Activated T-cell treated with anti-CD3 and anti-CD28 coated beads for 1 hour (primary cell): ENCODE measurements around the gene NEGR1.

Experiments
- DNase-seq: peaks from one replicate; pipeline ENCODE4 v3.0.0-alpha.2; 2020; ENCODE audit warnings: low read depth

Gene NEGR1

GRCh38 chr1:72230746-72231145 is 51.6 kb downstream of the NEGR1 start:
- no peak for DNase-seq

GRCh38 chr1:72229893-72230292 is 52.4 kb downstream of the NEGR1 start:
- DNase-seq, result no peak

GRCh38 chr1:72227667-72228066 is 54.7 kb downstream of the NEGR1 start:
- DNase-seq, result no peak

DNA sequence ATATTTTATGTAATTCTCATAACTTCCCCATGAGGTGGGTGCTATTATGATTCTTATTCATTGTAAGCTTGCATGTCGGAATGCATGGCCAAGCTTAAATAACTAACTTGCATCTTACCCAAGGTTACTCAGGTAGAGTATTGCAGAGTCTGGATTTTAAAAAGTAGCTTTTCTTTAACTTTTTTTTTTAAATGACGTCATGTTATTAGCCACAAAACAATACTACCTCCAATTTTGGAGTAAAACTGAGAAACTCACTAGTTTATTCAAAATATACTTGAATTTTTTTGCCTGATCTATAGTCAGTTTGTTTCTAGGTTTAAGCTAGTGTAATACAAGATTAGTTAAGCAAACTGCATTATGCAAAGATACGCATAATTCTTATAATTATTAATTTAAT is 57.8 kb downstream of the NEGR1 start:
- DNase-seq, result no peak

DNA sequence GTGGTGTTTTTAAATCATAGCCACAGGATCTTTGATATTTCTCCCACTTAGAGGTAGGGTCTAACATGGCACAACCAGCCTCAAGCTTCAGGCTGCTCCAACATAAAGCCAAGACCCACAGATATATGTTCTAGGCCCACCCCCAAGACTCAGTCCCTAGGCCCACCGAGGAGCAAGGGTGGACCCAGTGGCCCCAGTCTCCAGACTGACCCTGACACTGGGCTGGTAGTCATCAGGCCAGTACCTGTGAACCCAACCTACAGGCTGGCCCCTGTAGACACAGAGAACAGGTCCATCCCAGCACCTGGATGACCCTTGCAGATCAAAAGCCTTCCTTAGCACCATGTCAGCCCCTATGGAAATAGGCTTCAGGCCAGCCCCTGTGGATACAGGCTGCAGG is 60.5 kb downstream of the NEGR1 start:
- DNase-seq, result no peak

DNA sequence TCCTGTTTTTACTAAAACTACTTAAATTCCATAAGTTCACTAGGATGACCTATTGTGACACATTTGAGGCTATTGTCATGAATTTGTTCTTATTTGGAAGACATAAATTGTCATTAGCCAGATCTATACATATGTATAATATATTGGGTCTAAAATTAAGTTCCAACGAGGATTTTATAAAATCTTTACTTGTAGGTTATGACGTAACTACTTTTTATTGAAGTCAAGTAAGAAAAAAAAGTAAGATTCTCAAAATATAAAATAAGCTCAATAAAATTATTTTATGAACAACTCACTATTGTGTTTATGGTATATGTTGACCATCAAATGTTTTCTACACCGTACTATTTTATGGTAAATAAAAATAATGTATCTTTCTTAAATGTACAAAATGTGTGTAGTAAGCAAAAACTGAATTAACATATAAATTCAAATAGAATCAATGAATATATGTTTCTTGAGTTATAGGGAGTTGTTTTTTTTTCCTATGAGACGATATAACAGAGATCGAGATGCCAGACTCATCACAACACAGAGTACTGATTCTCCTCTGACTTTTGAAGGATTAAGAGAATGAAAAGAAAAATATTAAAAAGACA is 64.1 kb downstream of the NEGR1 start:
- no peak for DNase-seq

DNA sequence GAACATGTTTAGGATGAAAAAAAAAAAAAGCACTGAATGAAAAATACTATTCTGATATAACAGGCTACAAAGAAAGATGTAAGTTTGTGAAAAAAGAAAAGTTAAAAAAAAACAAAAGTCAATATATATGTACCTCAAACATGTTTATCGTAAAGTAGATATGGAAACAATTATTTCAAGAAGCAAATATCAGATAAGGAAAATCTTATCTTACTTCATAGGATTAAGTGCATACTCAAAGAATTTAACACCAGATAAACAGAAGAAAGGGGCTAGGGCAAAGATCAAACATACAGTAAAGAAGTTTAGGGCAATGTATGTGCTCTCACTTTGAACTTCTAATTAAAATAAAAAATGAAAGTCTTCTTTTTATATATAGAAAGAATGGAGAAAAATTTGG is 75.3 kb downstream of the NEGR1 start:
- DNase-seq, result no peak

DNA sequence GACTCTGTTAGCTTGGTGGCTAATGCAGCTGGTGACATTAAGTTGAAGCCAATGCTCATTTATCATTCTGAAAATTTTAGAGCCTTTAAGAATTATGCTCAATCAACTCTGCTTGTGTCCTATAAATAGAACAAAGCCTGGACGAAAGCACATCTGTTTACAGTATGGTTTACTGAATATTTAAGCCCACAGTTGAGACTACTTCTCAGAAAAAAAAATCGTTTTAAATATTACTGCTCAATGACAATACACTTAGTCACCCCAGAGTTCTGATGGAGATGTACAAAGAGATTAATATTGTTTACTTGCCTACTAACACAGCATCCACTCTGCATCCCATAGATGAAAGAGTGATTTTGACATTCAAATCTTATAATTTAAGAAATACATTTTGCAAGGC is 79.6 kb downstream of the NEGR1 start:
- no peak for DNase-seq

GRCh38 chr1:72197786-72198185 is 84.6 kb downstream of the NEGR1 start:
- no peak for DNase-seq

DNA sequence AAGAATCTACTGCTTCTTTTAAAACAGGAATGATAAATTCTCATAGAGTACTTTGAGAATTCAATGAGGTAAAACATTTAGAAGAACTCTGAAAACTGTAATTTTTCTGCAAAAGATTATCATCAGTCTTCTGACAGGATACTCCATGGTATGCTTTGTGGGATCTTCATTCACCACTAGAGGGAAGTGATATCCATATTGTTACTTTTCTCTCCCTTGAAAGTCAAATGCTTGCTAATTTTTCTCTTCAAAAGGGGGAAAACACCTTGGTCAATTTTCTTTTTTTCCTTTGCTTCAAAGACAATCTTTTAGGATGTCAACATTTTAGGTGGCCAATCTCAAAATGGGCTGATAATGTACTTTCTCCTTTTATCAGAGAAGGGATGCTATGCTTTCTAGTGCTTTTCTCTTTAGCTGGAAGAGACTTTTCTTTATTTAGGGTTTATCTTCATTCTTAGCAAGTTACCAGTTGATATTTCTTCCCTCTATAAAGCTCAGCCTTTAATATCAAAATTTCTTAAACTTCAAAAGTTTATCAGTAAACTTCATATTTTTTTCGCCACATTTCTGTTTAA is 95.5 kb downstream of the NEGR1 start:
- no peak for DNase-seq

DNA sequence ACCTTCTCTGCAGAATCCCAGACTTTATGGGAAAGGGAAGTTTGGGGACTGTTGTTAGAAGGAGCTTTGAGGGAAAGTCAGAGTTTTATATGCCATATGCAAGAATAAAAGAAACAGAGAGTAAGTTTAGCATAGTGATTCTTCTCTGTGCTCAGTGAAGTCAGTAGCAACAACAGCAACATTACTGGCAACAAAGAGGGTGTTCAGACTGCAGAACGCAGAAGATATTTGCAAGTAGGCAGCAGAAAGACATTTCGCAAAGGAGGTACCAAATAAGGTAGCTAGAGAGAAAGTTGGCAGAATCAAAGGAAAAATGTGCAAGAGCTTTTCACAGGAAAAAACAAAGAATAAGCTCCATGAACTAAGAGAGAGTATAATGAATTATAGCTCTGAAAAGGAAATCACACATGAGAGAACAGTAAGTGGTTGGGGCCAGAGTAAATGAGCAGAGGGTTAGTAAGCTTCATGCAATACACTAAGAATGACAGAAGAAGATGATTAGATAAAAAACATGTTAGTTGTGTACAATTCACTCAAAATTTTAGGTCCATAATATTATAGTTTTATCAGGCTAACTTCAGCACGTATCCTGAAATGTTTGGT is 98.1 kb downstream of the NEGR1 start:
- no peak for DNase-seq

GRCh38 chr1:72182859-72183258 is 99.5 kb downstream of the NEGR1 start:
- DNase-seq, result no peak

DNA sequence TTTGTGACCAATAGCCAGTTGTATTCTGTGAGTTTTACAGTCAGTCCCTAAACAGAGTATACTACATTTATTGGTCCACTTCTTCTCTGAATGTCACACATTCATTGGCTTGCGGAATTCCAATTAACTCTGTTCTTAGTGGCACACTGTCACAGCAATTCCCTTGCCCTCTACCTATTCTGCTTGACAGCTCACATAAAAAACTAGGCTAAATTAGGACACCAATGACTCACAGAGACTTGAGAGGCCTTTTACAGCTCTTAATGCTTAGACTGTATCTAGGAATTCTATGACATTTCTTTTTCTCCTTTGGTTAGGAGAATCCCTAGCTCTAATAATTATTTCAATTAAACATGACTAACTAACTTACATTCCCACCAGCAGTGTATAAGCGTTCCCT is 104.1 kb downstream of the NEGR1 start:
- DNase-seq, result no peak

DNA sequence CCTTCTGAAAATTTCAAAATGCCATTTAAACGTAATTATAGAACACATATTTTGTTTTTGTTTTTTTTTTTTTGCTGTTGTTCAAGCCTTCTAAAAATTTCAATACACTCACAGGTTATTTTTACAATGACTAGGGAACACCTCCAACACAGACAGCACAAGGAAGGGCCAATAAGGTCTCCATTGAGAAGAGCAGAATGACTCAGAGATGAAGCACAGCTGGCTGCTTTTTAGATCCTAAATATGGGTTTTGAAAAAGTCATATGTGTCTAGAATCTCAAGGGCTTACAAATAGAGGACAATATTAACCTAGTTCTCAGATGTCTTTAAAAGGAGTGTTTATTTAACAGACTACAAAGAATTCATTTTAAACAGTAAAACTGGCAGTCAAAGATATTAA is 104.6 kb downstream of the NEGR1 start:
- DNase-seq, result no peak

DNA sequence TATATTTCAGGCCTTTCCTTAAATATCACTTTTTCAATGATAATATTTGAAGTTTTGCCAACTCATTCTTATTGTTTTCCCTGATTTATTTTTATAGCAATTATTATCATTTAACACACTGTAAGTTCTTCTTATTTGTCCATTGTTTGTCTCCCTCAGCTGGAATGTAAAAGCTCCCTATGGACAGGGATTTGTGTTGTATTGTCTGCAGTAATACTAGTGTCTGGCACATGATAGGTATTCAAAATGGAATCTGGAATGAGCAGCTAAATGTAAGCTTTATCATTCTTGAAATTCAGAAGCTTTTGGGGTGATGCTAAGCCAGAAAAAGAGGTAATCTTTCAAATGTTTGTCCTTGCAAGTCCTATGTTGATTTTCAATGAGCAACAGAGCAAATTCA is 112.1 kb downstream of the NEGR1 start:
- DNase-seq, result no peak

- DNase-seq, result no peak
Measured at GRCh38 chr1:72166426-72166825, 115.9 kb downstream of the NEGR1 start.

- no peak for DNase-seq
Measured at GRCh38 chr1:72150508-72150907, 131.8 kb downstream of the NEGR1 start.

GRCh38 chr1:72141875-72142274 is 140.5 kb downstream of the NEGR1 start:
- no peak for DNase-seq

GRCh38 chr1:72140222-72140621 is 142.1 kb downstream of the NEGR1 start:
- no peak for DNase-seq

GRCh38 chr1:72137656-72138055 is 144.7 kb downstream of the NEGR1 start:
- DNase-seq, result no peak

- DNase-seq, result no peak
Measured at GRCh38 chr1:72129869-72130268, 152.5 kb downstream of the NEGR1 start.

- DNase-seq, result no peak
Measured at GRCh38 chr1:72122099-72122880, 160.0 kb downstream of the NEGR1 start.

GRCh38 chr1:72119491-72119890 is 162.8 kb downstream of the NEGR1 start:
- no peak for DNase-seq
